Measurements from ENCODE around the gene ITGA2B. TPM values are rescaled to one million over a fixed set of nuclear protein-coding genes. Genes with fewer than 3 reads are reported as not detected.

ITGA2B gene
- total and polyA plus RNA-seq, 10 of the 15 experiments (the other 5 are each of a cell fraction or from before 2014, with no cell fraction given), result 0.04 to 0.51 (median 0.21) TPM; not detected in 1

DNA sequence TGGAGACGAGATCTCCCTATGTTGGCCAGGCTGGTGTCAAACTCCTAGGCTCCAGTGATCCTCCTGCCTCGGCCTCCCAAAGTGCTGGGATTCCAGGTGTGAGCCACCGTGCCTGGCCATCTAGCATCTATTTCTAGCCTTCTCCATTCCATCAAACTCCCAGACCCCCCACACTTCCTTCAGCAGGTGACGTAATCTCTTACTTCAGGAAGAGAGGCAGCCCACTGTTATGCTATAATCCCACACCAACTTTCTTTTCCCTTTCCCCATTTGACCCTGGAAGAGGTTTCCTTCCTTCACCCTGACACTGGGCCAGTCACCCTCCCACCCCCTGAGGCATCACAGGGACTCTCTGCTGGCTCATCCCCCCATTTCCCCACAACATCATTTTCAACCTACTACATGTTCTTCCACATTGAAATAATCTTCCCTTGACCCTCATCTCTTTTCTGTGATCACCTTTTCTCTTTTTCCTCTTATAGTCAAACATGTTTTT is 7.6 kb downstream of the ITGA2B start:
- ATAC-seq (no peak), FAIRE-seq (no peak), DNase-seq (ENCODE audit: low read depth, low spot score) (no peak)
- Histone ChIP-seq H3K4me2 (ENCODE audit: control insufficient read depth, insufficient read depth) (no peak overlapping the region), H3K4me3 (no peak overlapping the region), H3K27ac (ENCODE audit: control insufficient read depth, insufficient read depth) (no peak overlapping the region), H4K20me1 (ENCODE audit: control insufficient read depth, insufficient read depth) (no peaks in the 10 kb centered on the region), H3K27me3 (replicated peaks in 1 of 2; ENCODE audit: control insufficient read depth in 2 of 2, insufficient read depth in 2 of 2, low read length in 1 of 2) (no peaks in the 10 kb centered on the region; a peak in 2 of 4 replicates), H2AFZ (ENCODE audit: control insufficient read depth, low read depth, low read length) (no peak overlapping the region), H3K79me2 (ENCODE audit: control insufficient read depth, insufficient read depth, low read length) (no peaks in the 10 kb centered on the region), H3K36me3 (ENCODE audit: control insufficient read depth in 2 of 2, insufficient read depth in 2 of 2, low read length in 1 of 2) (no peaks in the 10 kb centered on the region), H3K9ac (ENCODE audit: control insufficient read depth, insufficient read depth, low read length) (no peak overlapping the region), H3K9me3 (replicated peaks; ENCODE audit: control insufficient read depth, insufficient read depth, low read length) (no peaks in the 10 kb centered on the region), H3K4me1 (ENCODE audit: control insufficient read depth, insufficient read depth, low read length) (no peaks in the 10 kb centered on the region)
- ChIA-PET CTCF (no interaction called here), POLR2A (no interaction called here), SMC1A (ENCODE audit: uncharacterized antibody, unreplicated experiment) (no interaction called here), RAD21 (ENCODE audit: unreplicated experiment) (no interaction called here)
- in situ Hi-C loops (cut with MboI), result no loop called here
- no TSS peak for BruUV-seq (replicated peaks)
- intact Hi-C loops (cut with micrococcal nuclease; ENCODE audit: unreplicated experiment), result no loop called here
- WGBS (ENCODE audit: insufficient coverage, insufficient replicate concordance, low lambda C conversion rate, missing lambda C conversion rate), result 12% methylated on average over 4 of the region's 4 CpGs
- TF ChIP-seq SREBF1 (IDR thresholded peaks at IDR 0.05; ENCODE audit: low read length), result no peak
- no peak for TF ChIP-seq TBL1XR1 (IDR thresholded peaks at IDR 0.05; ENCODE audit: low read depth, low read length)
- no peak for TF ChIP-seq CBX5 (IDR thresholded peaks at IDR 0.05; ENCODE audit: low read depth)
- no peak for TF ChIP-seq BCL11A (IDR thresholded peaks at IDR 0.05; ENCODE audit: low read depth, low read length)
- TF ChIP-seq, protein P1, sequence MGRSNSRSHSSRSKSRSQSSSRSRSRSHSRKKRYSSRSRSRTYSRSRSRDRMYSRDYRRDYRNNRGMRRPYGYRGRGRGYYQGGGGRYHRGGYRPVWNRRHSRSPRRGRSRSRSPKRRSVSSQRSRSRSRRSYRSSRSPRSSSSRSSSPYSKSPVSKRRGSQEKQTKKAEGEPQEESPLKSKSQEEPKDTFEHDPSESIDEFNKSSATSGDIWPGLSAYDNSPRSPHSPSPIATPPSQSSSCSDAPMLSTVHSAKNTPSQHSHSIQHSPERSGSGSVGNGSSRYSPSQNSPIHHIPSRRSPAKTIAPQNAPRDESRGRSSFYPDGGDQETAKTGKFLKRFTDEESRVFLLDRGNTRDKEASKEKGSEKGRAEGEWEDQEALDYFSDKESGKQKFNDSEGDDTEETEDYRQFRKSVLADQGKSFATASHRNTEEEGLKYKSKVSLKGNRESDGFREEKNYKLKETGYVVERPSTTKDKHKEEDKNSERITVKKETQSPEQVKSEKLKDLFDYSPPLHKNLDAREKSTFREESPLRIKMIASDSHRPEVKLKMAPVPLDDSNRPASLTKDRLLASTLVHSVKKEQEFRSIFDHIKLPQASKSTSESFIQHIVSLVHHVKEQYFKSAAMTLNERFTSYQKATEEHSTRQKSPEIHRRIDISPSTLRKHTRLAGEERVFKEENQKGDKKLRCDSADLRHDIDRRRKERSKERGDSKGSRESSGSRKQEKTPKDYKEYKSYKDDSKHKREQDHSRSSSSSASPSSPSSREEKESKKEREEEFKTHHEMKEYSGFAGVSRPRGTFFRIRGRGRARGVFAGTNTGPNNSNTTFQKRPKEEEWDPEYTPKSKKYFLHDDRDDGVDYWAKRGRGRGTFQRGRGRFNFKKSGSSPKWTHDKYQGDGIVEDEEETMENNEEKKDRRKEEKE (IDR thresholded peaks at IDR 0.05), result no peak
- no peak for TF ChIP-seq YBX1 (IDR thresholded peaks at IDR 0.05)
- no peak for TF ChIP-seq IKZF2 (IDR thresholded peaks at IDR 0.05)
- no peak for TF ChIP-seq PML (IDR thresholded peaks at IDR 0.05; ENCODE audit: low read length)
- no peak for TF ChIP-seq NFYA (IDR thresholded peaks at IDR 0.05; ENCODE audit: borderline replicate concordance, low read depth, low read length)
- TF ChIP-seq HDGF (IDR thresholded peaks at IDR 0.05), result no peak
- TF ChIP-seq, protein P2, sequence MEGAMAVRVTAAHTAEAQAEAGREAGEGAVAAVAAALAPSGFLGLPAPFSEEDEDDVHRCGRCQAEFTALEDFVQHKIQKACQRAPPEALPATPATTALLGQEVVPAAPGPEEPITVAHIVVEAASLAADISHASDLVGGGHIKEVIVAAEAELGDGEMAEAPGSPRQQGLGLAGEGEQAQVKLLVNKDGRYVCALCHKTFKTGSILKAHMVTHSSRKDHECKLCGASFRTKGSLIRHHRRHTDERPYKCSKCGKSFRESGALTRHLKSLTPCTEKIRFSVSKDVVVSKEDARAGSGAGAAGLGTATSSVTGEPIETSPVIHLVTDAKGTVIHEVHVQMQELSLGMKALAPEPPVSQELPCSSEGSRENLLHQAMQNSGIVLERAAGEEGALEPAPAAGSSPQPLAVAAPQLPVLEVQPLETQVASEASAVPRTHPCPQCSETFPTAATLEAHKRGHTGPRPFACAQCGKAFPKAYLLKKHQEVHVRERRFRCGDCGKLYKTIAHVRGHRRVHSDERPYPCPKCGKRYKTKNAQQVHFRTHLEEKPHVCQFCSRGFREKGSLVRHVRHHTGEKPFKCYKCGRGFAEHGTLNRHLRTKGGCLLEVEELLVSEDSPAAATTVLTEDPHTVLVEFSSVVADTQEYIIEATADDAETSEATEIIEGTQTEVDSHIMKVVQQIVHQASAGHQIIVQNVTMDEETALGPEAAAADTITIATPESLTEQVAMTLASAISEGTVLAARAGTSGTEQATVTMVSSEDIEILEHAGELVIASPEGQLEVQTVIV (IDR thresholded peaks at IDR 0.05; ENCODE audit: borderline replicate concordance, partially characterized antibody), result no peak
- TF ChIP-seq MYC (IDR thresholded peaks at IDR 0.05; ENCODE audit: insufficient read depth, insufficient read length, insufficient replicate concordance, low read length, severe bottlenecking), result no peak
- no peak for TF ChIP-seq SRF (IDR thresholded peaks at IDR 0.05; ENCODE audit: low read depth in 2 of 2, low read length in 2 of 2)
- TF ChIP-seq BMI1 (IDR thresholded peaks at IDR 0.05; ENCODE audit: borderline replicate concordance), result no peak
- no peak for TF ChIP-seq SIN3A (IDR thresholded peaks at IDR 0.05; ENCODE audit: low read depth, low read length)
- no peak for TF ChIP-seq TCF3 (IDR thresholded peaks at IDR 0.05; ENCODE audit: borderline replicate concordance, insufficient read depth, low read depth, low read length)
- TF ChIP-seq, protein P3, sequence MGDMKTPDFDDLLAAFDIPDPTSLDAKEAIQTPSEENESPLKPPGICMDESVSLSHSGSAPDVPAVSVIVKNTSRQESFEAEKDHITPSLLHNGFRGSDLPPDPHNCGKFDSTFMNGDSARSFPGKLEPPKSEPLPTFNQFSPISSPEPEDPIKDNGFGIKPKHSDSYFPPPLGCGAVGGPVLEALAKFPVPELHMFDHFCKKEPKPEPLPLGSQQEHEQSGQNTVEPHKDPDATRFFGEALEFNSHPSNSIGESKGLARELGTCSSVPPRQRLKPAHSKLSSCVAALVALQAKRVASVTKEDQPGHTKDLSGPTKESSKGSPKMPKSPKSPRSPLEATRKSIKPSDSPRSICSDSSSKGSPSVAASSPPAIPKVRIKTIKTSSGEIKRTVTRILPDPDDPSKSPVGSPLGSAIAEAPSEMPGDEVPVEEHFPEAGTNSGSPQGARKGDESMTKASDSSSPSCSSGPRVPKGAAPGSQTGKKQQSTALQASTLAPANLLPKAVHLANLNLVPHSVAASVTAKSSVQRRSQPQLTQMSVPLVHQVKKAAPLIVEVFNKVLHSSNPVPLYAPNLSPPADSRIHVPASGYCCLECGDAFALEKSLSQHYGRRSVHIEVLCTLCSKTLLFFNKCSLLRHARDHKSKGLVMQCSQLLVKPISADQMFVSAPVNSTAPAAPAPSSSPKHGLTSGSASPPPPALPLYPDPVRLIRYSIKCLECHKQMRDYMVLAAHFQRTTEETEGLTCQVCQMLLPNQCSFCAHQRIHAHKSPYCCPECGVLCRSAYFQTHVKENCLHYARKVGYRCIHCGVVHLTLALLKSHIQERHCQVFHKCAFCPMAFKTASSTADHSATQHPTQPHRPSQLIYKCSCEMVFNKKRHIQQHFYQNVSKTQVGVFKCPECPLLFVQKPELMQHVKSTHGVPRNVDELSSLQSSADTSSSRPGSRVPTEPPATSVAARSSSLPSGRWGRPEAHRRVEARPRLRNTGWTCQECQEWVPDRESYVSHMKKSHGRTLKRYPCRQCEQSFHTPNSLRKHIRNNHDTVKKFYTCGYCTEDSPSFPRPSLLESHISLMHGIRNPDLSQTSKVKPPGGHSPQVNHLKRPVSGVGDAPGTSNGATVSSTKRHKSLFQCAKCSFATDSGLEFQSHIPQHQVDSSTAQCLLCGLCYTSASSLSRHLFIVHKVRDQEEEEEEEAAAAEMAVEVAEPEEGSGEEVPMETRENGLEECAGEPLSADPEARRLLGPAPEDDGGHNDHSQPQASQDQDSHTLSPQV (IDR thresholded peaks at IDR 0.05), result no peak

Measured in GM12878 (cell line).